SH-SY5Y (cell line): Measurements from ENCODE around the gene ANXA2R.

Experiments used
- GATA2 ChIP-seq: IDR thresholded peaks from 2 replicates; pipeline ENCODE4 v1.6.1; 2011; ENCODE audit warnings: mild to moderate bottlenecking, low read depth, low read length
- GATA3 ChIP-seq: IDR thresholded peaks from 2 replicates; pipeline ENCODE4 v1.6.1; 2011; ENCODE audit warnings: low read depth, mild to moderate bottlenecking, low read length, moderate library complexity

The ANXA2R gene

DNA sequence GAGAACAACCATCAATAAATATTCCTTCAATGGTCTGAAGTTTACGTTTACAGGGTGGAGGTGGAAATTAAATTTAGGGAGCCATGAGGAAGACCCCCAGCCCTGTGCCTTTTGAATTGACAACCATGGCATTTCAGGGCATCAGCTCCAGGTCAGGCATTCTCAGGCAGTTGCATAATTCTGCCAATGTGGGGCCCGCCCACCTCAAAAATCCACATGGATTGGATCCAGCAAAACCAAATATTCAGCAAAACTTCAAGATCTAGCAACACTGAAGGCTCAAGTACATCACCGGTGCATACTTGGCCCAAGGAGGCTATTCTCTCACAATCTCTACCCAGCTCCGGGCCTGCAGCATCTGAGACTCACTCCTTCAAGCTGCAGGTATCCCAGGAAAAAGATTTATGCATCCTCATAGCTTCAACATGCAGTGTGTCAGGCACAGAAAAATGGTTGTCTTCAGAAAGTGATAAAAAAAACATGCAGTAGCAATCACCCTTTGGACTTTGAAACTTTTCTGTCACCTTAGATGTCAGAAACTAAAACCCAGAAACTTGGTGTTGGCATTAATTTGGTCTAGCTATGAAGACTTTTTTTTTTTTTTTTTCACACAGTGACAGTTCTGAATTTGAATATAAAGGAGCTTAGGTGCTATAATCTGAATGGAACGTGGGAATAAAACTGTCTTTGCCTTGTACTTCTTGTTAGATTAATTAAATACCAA lies 21.4 kb upstream of the ANXA2R start:
- TF ChIP-seq GATA3 (no peak), GATA2 (no peak)

DNA sequence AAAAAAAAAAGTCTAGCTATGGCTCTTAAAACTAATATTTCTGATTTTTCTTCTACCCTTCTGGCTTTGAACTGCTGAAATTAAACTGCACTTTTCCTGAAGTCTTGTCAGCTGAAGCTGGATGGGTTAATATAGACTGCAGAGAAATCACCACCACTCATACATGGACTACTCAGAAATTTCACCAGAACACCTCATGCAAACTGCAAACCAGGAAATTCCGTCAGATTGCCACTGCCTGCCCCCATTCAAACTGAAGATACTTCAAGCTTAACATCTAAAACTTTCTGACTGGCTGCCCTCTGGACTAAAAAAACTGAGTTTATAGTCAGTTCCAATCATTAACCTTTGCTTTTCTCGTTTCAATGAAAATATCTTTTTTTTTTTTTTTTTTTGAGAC lies 11.6 kb upstream of the ANXA2R start:
- TF ChIP-seq GATA3 (no peak), GATA2 (no peak)

GRCh38 chr5:43050384-43050783 lies 10.3 kb upstream of the ANXA2R start:
- TF ChIP-seq GATA3: no peak
- TF ChIP-seq GATA2: no peak

GRCh38 chr5:43049236-43049635 lies 9.1 kb upstream of the ANXA2R start:
- TF ChIP-seq GATA2 (no peak), GATA3 (no peak)

GRCh38 chr5:43046474-43046873 lies 6.4 kb upstream of the ANXA2R start:
- TF ChIP-seq GATA3: no peak
- no peak for TF ChIP-seq GATA2

DNA sequence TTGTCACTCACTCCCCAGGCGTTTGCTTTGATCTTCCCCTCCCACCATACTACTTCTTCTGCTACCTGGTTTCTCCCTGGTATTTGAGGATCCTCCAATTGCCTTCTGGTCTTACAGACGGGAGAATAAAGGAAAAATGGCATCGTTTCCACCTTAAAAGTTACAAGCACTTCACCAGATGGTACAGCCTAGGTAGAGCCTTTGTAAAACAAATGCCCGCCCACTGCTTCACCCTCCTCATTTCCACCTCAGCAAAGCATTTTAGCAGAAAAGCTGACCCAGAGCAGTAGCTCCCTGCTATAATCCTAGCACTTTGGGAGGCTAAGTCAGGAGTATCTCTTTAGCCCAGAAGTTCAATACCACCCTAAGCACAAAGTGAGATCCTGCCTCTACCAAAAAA lies 5.1 kb upstream of the ANXA2R start:
- TF ChIP-seq GATA2: no peak
- TF ChIP-seq GATA3: no peak

GRCh38 chr5:43044181-43044914 lies 4.2 kb upstream of the ANXA2R start:
- no peak for TF ChIP-seq GATA3
- TF ChIP-seq GATA2: no peak

DNA sequence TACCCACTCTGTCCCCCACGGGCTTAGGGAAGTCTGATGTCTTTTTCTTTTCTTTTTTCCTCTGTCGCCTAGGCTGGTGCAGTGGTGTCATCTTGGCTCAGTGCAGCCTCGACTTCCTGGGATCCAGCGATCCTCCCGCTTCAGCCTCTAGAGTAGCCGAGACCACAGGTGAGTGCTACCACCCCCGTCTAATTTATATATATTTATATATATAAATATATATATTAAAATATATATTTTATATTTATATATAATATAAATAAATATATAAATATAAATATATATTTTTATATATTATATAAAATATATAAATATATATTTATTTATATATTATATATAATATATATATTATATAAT lies 3.3 kb upstream of the ANXA2R start:
- TF ChIP-seq GATA2: no peak
- TF ChIP-seq GATA3: no peak

- no peak for TF ChIP-seq GATA2
- TF ChIP-seq GATA3: no peak
Measured at GRCh38 chr5:43042626-43043399, 2.7 kb upstream of the ANXA2R start.

- TF ChIP-seq GATA2: no peak
Measured at GRCh38 chr5:43042176-43042625, 2.1 kb upstream of the ANXA2R start.

DNA sequence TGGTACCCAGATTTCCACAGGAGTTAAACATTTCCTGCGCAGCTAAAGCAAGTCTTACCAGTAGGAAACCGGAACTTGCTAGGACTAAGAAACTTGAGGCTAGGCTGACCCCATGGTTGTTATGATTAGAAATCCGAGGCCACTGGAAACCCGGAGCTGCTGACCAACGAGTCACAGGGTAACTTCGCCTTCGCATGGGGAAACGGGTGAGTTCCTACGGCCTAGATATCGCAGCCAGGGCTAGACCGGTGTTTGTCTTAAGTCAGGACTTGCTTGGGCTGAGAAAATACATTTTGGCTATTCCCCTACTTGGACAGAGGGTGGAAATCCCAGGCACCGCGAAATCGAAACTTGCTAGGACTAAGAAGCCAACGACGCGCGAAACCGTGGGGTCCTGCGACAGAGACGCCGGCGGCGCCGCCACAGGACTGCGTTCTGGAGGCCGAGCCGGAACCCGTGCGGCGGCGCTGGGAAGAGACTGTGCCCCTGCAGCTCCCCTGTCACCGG lies 1.6 kb upstream of the ANXA2R start:
- no peak for TF ChIP-seq GATA2

GRCh38 chr5:43041110-43041668 lies 1.1 kb upstream of the ANXA2R start:
- no peak for TF ChIP-seq GATA2
- no peak for TF ChIP-seq GATA3

- no peak for TF ChIP-seq GATA2
Measured at GRCh38 chr5:43039471-43040286, 440 bp downstream of the ANXA2R start.

GRCh38 chr5:43039152-43039470 lies 1.0 kb downstream of the ANXA2R start:
- TF ChIP-seq GATA3 (no peak), GATA2 (no peak)
